ENCODE measurements around the gene ELANE.

Gene ELANE

DNA sequence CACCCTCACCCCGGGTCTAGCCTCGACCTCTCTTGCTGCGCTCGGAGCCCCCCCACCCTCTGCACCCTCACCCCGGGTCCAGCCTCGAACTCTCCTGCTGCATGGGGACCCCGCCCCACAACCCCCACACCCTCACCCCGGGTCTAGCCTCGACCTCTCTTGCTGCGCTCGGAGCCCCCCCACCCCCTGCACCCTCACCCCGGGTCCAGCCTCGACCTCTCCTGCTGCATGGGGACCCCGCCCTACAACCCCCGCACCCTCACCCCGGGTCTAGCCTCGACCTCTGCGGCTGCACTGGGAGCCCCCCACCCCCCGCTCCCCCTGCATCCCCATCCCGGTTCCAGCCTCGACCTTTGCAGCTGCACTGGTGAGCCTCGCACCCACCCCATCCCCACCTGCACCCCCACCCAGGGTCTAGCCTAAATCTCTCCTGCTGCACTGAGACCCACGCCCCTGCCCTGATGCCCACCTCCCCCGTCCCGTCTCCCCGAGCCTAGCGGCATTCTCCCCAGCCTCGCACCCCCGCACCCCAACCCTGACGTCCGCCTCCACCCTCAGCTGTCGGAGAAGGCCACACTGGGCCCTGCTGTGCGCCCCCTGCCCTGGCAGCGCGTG, 9.1 kb downstream of the ELANE start:
- in situ Hi-C loops (cut with HindIII; ENCODE audit: low sequenced_read_pairs), result no loop called here

DNA sequence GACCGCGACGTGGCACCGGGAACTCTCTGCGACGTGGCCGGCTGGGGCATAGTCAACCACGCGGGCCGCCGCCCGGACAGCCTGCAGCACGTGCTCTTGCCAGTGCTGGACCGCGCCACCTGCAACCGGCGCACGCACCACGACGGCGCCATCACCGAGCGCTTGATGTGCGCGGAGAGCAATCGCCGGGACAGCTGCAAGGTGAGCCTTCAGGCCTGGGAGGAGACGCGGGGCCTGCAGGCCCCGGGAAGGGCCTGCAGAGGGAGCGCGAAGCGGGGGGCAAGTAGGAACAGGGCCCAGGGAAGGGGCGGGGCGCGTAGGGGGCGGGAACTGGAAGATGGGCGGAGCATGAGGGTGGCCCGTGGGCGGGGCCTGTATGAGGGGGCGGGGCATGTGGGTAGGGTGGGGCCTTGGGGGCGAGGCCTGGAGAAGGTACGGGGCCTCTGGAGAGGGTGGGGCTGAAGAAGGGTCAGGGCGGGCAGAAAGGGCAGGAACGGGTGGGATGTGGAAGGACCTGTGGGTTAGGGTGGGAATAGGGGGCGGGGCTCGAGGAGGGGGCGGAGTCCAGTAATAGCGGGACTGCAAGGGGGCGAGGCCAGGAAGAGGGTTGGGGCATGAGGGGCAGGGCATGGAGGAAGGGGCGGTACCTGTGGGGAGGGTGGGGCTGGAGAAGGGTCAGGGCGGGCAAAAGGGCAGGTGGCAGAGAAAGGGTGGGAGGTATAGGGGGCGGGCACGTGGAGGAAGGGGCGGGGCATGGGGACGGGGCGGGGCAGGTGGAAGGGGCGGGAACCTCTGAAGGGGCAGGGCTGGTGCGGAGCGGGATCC, 9.9 kb downstream of the ELANE start:
- in situ Hi-C loops (cut with HindIII; ENCODE audit: low sequenced_read_pairs), result no loop called here

DNA sequence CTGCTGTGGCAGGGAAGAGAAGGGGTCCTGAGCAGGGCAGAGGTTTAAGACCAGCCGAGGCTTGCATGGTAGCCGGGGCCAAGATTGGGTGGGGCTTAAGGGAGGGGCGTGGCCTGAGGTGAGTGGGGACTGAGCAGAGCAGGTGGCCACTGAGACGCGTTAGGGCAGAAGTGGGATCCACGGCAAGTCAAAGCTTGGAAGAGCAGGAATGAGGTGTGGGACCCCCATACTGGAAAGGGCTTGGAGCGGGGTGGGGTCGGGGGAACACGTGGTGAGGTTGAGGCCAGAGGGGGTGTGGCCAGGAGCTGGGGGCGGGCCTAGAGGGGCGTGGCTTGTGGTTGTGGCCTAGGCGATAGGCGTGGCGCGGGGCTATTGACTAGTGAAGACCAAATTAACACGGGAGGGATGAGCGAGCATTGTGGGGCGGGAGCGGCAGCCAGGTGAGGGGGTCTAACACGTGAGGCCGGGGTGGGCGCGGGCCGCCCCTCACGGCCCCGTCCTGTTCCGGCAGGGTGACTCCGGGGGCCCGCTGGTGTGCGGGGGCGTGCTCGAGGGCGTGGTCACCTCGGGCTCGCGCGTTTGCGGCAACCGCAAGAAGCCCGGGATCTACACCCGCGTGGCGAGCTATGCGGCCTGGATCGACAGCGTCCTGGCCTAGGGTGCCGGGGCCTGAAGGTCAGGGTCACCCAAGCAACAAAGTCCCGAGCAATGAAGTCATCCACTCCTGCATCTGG, 10.6 kb downstream of the ELANE start:
- in situ Hi-C loops (cut with HindIII; ENCODE audit: low sequenced_read_pairs), result no loop called here

DNA sequence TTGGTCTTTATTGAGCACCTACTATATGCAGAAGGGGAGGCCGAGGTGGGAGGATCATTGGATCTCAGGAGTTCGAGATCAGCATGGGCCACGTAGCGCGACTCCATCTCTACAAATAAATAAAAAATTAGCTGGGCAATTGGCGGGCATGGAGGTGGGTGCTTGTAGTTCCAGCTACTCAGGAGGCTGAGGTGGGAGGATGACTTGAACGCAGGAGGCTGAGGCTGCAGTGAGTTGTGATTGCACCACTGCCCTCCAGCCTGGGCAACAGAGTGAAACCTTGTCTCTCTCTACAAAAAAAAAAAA, 11.2 kb downstream of the ELANE start:
- in situ Hi-C loops (cut with HindIII; ENCODE audit: low sequenced_read_pairs), result no loop called here

DNA sequence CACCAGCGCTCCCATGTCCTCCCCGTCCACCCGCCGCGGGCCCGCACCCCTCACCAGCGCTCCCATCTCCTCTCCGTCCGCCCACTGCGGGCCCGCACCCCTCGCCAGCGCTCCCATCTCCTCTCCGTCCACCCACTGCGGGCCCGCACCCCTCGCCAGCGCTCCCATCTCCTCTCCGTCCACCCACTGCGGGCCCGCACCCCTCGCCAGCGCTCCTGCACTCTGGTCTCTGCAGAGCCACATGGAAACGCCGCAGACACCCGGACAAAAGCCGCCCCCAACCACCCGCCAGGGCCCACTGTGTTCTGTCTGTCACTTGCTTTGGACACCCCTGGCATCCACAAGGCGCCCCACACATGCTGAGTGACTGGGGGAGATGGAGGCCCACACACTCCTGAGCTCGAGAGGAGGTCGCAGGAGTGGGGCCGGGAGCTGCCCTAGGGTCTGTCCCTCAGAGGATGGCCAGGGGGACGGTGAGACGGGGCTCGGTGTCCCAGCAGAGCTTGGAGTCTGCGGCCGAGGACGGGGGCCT, 14.7 kb downstream of the ELANE start:
- in situ Hi-C loops (cut with HindIII; ENCODE audit: low sequenced_read_pairs), result no loop called here

DNA sequence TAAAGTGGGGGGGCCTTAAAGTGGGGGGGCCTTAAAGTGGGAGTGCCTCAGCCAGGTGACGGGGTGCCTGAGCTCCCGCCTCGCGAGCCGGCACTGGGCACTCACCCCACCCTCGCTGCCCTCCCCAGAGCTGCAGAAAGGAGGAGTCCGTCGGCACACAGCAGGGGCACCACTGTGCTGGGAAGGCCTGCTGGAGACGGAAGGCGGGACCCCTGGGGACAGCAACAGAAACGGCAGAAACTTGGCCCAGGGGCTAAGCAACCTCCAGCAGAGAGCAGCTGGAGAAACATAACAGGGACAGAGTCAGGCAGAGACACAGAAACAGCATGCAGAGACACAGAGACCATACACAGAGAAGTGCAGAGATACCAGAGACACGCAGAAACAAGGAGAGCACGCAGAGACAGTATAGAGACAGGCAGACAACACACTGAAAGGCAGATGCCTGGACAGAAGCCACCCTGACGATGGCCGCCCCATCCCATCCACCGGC, 15.2 kb downstream of the ELANE start:
- in situ Hi-C loops (cut with HindIII; ENCODE audit: low sequenced_read_pairs), result no loop called here

DNA sequence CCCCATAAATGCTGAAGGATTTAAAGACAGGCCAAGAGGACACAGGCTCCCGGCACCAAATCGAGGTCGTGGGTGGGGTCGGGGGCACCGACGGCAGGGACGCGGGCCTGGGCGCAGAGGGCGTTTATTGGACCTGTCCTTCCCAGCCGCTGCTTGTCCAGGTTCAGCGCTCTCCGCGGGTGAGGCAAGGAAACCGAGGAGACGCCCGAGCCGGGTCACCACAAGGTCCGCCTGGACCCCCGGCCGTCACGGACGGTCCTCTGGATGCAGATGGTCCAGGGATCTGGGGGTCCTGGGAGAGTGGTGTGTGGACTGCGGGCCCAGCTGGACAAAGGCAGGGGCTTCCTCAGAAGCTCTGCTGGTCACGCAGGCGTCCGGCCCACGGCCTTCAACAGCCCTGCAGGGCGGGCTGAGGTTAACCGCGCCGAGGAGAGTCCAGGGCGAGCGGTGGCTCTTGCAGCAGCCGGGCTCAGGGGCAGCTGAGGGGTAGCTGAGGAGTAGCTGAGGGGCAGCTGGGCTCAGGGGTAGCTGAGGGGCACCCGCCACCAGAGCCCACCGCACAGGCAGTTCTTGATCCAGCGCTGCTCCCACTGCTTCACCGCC, 15.9 kb downstream of the ELANE start:
- in situ Hi-C loops (cut with HindIII; ENCODE audit: low sequenced_read_pairs), result no loop called here

DNA sequence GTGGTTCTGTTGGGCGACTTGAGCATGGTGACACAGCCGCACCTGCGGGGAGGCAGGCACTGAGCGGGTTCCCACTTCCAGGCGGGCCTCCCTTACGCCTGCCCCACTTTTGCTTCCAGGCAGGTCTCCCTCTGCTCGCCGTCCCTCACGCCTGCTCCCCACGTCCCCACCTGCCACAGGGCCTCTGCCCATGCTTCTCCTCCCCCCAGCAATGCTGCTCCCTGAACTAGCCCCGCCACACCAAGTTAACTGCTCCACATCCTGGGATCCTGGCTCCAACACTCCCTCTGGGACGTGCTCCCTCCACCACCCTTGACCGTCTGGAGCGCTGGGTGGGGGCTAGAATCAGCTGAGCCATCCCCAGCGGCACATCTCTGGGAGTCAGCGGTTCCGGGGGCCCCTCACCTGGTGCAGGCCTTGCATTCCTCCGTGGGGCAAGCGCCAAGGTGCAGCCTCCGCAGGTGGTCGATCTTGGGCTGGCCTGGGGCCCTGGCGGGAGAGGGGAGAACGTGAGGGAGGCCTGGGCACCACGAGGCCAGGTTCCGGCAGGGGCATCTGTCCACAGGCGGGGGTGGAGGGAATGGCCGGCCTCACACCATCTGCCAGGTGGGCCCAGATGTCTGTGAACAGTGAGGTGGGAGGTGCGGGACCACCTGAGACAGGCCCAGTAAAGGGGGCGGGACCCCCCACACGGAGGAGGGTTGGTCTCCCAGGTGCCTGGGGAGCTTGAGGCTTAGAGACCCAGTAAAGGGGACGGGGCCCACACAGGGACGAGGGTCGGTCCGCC, 16.5 kb downstream of the ELANE start:
- in situ Hi-C loops (cut with HindIII; ENCODE audit: low sequenced_read_pairs), result no loop called here

DNA sequence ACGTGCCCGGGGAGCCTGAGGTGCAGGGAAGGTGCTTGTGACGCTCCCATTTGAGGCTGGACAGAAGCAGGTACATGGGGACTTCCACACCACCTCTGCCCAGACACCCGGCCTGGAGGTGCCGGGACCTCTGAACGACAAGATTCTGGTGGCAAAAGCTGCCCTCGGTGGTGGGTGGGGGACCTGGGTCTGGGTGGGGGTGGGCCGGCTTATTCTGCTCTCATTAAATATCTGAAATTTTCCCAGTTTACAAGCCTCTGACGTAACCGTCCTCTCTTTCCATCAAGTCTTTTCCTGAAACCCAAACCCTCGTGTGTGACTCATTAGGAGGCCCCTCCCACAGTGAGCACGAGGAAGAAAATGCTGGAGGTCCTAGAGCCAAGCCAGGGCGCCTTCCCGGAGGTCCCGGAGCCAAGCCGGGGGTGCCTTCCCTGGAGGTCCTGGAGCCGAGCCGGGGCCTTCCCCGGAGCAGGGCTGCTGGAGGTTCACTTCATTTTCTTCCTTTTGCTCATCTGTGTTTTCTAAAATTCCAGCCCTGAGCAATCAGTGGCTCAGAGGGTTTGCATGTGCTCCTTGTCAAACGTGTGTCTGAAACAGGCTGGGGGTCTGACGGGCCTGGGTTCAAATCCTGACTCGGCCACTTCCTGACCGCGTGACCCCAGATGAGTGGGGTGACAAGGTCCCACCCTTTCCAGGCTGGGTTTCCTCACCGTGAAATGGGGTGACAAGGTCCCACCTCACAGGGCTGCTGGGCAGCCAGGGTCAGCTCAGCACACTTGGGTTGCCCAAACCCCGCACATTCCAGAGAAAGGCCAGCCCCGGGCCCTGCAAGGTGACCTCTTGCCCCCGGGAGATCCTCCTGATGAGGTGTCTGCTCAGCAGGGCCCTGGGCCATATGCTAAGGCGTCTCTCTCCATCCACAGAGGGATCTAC, 17.4 kb downstream of the ELANE start:
- in situ Hi-C loops (cut with HindIII; ENCODE audit: low sequenced_read_pairs), result no loop called here

DNA sequence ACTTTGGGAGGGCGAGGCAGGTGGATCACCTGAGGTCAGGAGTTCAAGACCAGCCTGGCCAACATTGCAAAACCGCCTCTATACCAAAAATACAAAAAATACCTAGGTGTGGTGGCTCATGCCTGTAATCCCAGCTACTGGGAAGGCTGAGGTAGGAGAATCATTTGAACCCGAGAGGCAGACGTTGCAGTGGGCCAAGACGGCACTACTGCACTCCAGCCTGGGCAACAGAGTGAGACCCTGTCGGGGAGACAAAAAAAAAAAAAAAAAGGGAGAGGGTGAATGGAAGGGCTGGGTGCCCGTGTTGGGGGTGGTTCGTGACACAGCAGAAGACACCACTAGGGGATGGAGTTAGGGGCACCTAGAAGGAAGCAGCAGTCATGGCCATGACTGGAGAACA, 18.2 kb downstream of the ELANE start:
- in situ Hi-C loops (cut with HindIII; ENCODE audit: low sequenced_read_pairs), result no loop called here

DNA sequence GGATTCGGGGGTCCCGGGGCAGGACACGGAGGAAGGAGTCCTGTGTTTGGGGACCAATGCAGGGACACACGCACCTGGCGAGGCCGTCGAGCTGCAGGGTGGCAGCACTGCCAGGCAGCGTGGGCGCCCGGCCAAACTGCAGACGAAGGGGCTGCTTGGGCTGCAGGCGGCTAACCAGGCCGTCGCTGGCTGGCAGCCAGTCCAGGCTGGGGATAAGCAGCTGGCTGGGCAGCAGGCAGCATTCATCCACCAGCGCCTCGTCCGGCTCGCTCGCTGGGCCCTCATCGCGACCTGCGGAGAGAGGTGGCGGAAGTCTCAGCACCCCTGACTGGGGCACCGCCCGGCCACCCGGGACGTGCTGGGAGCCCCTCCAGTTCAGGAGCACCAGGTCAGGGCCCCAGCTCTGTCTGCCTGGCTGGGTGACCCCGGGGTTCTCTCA, 18.9 kb downstream of the ELANE start:
- in situ Hi-C loops (cut with HindIII; ENCODE audit: low sequenced_read_pairs), result no loop called here

DNA sequence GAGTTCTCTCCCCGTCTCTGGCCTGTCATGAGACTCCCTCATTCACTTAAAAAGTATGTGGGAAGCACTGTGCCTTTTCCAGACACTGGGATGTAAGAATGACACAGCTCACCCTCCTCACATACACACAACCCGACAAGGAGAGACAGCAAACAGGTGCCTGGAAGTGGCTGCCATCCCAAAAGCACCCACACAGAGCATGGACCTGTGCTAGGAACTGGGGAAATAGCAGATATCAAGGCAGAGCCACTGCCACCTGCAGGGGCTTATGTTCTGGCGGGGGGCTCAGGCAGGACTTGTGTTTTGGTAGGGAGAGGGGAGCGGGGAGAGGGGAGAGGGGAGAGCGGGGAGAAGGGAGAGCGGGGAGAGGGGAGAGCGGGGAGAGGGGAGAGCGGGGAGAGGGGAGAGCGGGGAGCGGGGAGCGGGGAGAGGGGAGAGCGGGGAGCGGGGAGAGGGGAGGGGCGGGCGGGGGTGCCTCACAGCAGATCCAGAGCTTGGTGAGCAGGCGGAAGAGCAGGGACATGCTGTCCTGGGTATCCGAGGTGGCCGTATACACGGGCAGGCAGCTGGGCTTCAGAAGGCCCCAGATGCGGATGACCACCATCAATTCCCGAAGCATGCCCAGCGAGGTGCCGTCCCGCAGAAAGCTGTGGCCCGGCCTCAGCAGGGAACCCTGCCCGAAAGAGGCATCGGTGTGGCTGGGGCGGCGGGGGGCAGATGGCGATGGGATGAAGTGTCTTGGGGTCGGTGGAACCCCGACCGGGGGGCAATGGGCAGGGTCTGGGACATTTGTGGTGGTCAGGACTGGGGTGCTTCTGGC, 19.6 kb downstream of the ELANE start:
- in situ Hi-C loops (cut with HindIII; ENCODE audit: low sequenced_read_pairs), result no loop called here

DNA sequence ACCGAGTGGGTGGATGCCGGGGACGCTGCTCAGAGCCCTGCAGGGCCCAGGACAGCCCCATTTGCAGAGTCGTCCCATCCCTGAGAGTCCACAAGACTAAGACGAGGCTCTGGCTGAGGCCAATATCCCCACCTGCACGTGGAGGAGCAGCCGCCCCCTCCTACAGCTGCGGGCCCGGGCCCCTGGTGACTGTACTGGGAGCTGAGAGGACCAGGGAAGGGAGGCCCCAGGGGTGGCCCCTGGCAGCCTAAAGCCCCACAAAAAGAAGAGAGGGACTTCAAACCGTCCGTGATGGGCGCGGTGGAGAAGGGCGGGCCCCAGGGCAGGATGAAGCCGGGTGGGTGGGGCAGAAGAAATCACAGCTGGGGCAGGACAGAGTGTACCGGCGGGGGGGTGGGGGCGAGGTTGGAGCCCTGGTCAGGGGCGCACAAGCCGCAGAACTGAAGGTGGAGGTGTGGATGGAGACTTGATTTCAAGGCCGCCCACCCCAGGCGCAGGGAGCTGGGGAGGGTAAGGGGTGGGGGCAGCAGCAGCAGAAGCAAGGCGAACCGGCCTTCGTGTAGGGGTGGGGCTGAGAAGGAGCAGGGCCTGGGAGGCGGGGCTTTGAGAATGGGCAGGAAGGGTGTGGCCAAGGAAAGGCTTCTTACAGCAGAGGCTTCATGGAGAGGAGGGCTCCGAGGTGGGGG, 20.3 kb downstream of the ELANE start:
- in situ Hi-C loops (cut with HindIII; ENCODE audit: low sequenced_read_pairs), result no loop called here

DNA sequence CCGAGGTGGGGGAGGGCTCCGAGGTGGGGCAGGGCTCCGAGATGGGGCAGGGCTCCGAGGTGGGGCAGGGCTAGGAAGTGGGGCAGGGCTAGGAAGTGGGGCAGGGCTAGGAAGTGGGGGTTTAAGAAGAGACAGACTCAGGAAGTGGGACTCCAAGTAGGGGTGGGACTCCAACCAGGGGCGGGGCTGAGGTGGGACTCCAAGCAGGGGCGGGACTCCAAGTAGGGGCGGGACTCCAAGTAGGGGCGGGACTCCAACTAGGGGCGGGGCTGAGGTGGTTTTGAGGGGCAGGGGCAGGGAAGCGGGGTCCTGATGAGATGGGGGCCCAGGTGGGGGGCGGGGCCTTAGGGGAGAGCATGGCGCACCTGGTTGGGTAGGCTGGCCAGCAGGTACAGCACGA, 21.0 kb downstream of the ELANE start:
- in situ Hi-C loops (cut with HindIII; ENCODE audit: low sequenced_read_pairs), result no loop called here

DNA sequence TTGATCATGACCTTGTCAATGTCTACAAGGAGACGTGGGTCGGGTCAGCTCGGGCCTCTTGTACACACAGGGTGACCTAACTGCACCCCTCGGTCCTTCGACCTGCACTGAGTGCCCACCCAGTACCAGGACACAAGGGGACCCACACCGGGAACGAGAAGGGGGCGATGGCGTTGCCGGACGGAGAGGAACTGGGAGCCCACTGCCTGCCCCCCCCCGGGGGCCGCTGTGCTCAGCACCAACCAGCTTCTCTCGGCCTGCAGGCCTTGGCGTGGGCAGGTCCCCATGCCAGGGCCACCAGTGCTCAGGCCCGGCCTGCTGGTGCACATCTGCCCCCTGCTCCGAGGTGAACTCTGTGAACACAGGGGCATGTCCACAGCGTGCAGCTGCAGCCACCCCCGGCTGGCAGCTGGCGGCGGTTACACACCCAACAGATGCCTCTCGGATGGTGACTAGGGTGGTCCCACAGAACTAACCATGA, 21.5 kb downstream of the ELANE start:
- in situ Hi-C loops (cut with HindIII; ENCODE audit: low sequenced_read_pairs), result no loop called here

DNA sequence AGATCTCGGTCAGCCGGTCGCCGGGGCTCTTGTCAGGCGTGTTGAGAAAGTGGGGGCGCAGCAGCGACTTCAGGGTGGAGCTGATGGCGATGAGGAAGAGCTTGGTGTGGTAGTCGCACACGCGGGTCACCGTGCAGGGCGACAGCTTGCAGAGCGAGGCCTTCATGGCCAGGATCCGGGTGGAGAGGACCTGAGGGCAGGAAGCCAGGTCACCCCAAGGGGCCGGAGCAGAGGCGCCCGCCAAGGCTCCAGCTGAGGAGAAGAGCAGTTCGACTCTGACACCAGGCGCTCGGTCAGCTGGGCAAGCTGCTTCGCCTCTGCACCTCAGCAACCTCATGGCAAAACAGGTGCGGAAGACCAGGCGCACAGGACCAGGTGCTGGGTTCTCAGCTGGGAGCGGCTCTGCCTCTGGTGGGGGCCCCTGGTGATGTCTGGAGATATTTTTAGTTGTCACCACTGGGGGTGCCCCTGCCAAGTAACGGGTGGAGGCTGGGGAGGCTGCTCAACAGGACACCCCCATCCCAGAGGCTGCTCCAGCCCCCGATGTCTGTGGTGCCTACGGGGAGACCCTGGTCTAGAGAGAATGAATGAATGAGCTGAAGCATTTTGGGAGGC, 23.3 kb downstream of the ELANE start:
- in situ Hi-C loops (cut with HindIII; ENCODE audit: low sequenced_read_pairs), result no loop called here

DNA sequence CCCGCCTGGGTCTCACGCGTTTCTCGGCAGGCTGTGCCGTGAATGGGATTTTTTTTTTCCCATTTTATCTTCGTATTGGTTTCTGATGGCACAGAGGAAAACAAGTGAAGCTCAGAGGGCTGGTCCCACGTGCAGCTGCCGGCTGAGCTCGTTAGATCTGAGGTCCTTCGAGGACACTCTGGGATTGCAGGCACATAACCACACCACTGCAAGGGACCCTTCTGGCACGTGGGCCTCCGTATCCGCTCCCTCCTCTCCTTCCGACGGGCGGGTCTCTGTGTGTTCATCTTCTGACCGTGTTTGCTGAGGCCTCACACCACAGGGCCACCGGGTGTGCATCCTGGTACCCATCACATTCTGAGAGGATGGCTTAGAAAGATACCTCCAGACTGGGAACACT, 24.0 kb downstream of the ELANE start:
- in situ Hi-C loops (cut with HindIII; ENCODE audit: low sequenced_read_pairs), result no loop called here
